T-cell (primary cell): ENCODE measurements around the gene MMP20. TPM values are rescaled to one million over a fixed set of nuclear protein-coding genes. Genes with fewer than 3 reads are reported as not detected.

ENCODE experiments used
- ATAC-seq, 4 experiments: fragments of 200-7000 bp in 3 of 4; fragments of 150-1000 bp in 1 of 4; cut with Tn5 transposase; replicated peaks in 1 of 4; 1 replicate in 3 of 4; 2 replicates in 1 of 4; pipeline ENCODE4 v1.10.0; 2021; ENCODE audit warnings: moderate library complexity in 3 of 4, mild to moderate bottlenecking in 2 of 4, moderate number of reproducible peaks in 1 of 4
- CTCF ChIA-PET, 2 donors: fragments of 300-600 bp; sonication (Branson Sonifier 250); formaldehyde crosslinking; loops; one replicate each; lab custom pipeline; 2022; ENCODE audit warnings: antibody characterized with exemption in 2 of 2; lab: Charles Lee
- POLR2A ChIA-PET, 2 donors: fragments of 300-600 bp; sonication (Branson Sonifier 250); formaldehyde crosslinking; loops; one replicate each; lab custom pipeline; 2022; ENCODE audit warnings: antibody characterized with exemption in 2 of 2; lab: Charles Lee
- DNase-seq, 35 experiments: peaks; one replicate each; pipeline versions ENCODE4 v3.0.0 to v3.0.0-alpha.2; 2013 to 2023
- H3K27ac ChIP-seq: one replicate; pipeline ENCODE4 v1.5.1; 2013; ENCODE audit warnings: low read length
- H3K27me3 ChIP-seq, 2 experiments: replicated peaks in 1 of 2; 1 replicate in 1 of 2; 2 replicates in 1 of 2; pipeline versions ENCODE4 v1.6.1 to v1.7.0; 2013; ENCODE audit warnings: low read length in 1 of 2, mixed read lengths in 1 of 2; ENCODE audit not compliant: control insufficient read depth in 2 of 2, insufficient read depth in 2 of 2; ENCODE audit errors: extremely low read depth in 1 of 2
- H3K36me3 ChIP-seq, 2 donors: 1 replicate in 1 of 2; 2 replicates in 1 of 2; pipeline versions ENCODE4 v1.6.1 to v1.7.0; 2013; ENCODE audit warnings: low read length in 1 of 2; ENCODE audit not compliant: control insufficient read depth in 2 of 2, insufficient read depth in 1 of 2; ENCODE audit errors: extremely low read depth in 1 of 2
- H3K4me1 ChIP-seq, 2 experiments: 1 replicate in 1 of 2; 2 replicates in 1 of 2; pipeline versions ENCODE4 v1.6.1 to v1.7.0; 2013; ENCODE audit warnings: low read length in 2 of 2, mixed read lengths in 1 of 2; ENCODE audit not compliant: insufficient read depth in 2 of 2, control insufficient read depth in 1 of 2; ENCODE audit errors: extremely low read depth in 1 of 2
- H3K4me3 ChIP-seq, 2 donors: 1 replicate in 1 of 2; 2 replicates in 1 of 2; pipeline versions ENCODE4 v1.5.1 to v1.7.0; 2013; ENCODE audit warnings: mild to moderate bottlenecking in 2 of 2, low read length in 1 of 2, moderate library complexity in 1 of 2; ENCODE audit not compliant: control insufficient read depth in 1 of 2; ENCODE audit errors: extremely low read depth in 1 of 2
- H3K9me3 ChIP-seq: 2 replicates; pipeline ENCODE4 v1.7.0; 2013
- H3K27ac Mint-ChIP-seq, 2 donors: one replicate each; pipeline ENCODE4 v1.8.0; 2020 to 2021; ENCODE audit warnings: mild to moderate bottlenecking in 2 of 2, mixed read lengths in 2 of 2
- H3K27me3 Mint-ChIP-seq, 2 donors: one replicate each; pipeline ENCODE4 v1.8.0; 2021 to 2022; ENCODE audit warnings: mixed read lengths in 2 of 2
- H3K36me3 Mint-ChIP-seq: one replicate; pipeline ENCODE4 v1.8.0; 2021; ENCODE audit warnings: mixed read lengths
- H3K4me1 Mint-ChIP-seq, 3 donors: one replicate each; pipeline ENCODE4 v1.8.0; 2020 to 2022; ENCODE audit warnings: mixed read lengths in 3 of 3, mild to moderate bottlenecking in 1 of 3
- H3K4me3 Mint-ChIP-seq, 3 donors: one replicate each; pipeline ENCODE4 v1.8.0; 2020 to 2022; ENCODE audit warnings: mild to moderate bottlenecking in 3 of 3, mixed read lengths in 3 of 3, moderate library complexity in 3 of 3
- H3K9me3 Mint-ChIP-seq, 3 donors: one replicate each; pipeline ENCODE4 v1.8.0; 2020 to 2022; ENCODE audit warnings: mixed read lengths in 3 of 3
- whole genome bisulfite sequencing: methylation state at CpG from one replicate; pipeline ENCODE4 v1.1.5; 2013; ENCODE audit warnings: missing lambda C conversion rate; ENCODE audit not compliant: insufficient coverage; 5-methylcytosine and 5-hydroxymethylcytosine counted together
- total RNA-seq, 35 experiments: library from RNA in 6 of 35; stranded (reverse) in 6 of 35; fragments of 120-200 nt in 1 of 35; gene quantifications; one replicate each; pipeline versions ENCODE4 v1.2.1 to v1.2.4 and lab custom pipeline; 2013 to 2026

MMP20 gene
- total RNA-seq, 5 donors from 2014 or later (not counting 1 experiment from before 2014, with no cell fraction given) = not detected

GRCh38 chr11:102592634-102593581 lies 32.2 kb downstream of the MMP20 start:
- peaks cover 0 to 7% (median 3%) of the 10 kb centered on the region in 3 donors for H3K9me3 Mint-ChIP-seq
- H3K4me3 ChIP-seq = no peak overlapping the region
- no peaks in the 10 kb centered on the region for H3K36me3 Mint-ChIP-seq
- no peak overlapping the region for H3K4me3 Mint-ChIP-seq
- H3K9me3 ChIP-seq = no peaks in the 10 kb centered on the region
- no peak overlapping the region for H3K27ac Mint-ChIP-seq
- H3K27me3 Mint-ChIP-seq = no peaks in the 10 kb centered on the region
- no peak overlapping the region for H3K27ac ChIP-seq
- ATAC-seq (no peak), DNase-seq (no peak)
- H3K27me3 ChIP-seq = no peaks in the 10 kb centered on the region
- no peaks in the 10 kb centered on the region for H3K4me1 ChIP-seq
- H3K36me3 ChIP-seq = no peaks in the 10 kb centered on the region
- 74% methylated on average over 4 of the region's 11 CpGs for WGBS
- ChIA-PET CTCF (no interaction called here), POLR2A (no interaction called here)
- peaks cover 0 to 5% (median 0%) of the 10 kb centered on the region in 3 donors for H3K4me1 Mint-ChIP-seq

GRCh38 chr11:102592131-102592530 lies 33.0 kb downstream of the MMP20 start:
- ChIA-PET CTCF (no interaction called here), POLR2A (no interaction called here)
- H3K4me1 Mint-ChIP-seq = peaks cover 0 to 5% (median 0%) of the 10 kb centered on the region in 3 donors
- H3K36me3 ChIP-seq = no peaks in the 10 kb centered on the region
- DNase-seq (no peak), ATAC-seq (no peak)
- no peaks in the 10 kb centered on the region for H3K36me3 Mint-ChIP-seq
- H3K27ac Mint-ChIP-seq = no peak overlapping the region
- H3K27me3 Mint-ChIP-seq = no peaks in the 10 kb centered on the region
- no peak overlapping the region for H3K27ac ChIP-seq
- H3K9me3 Mint-ChIP-seq = peaks cover 0 to 7% (median 4%) of the 10 kb centered on the region in 3 donors
- H3K4me1 ChIP-seq = no peaks in the 10 kb centered on the region
- H3K27me3 ChIP-seq = no peaks in the 10 kb centered on the region
- no CpG with 5 or more reads among the region's 1 CpG for WGBS
- no peak overlapping the region for H3K4me3 ChIP-seq
- no peak overlapping the region for H3K4me3 Mint-ChIP-seq
- H3K9me3 ChIP-seq = no peaks in the 10 kb centered on the region

GRCh38 chr11:102591160-102591718 lies 33.9 kb downstream of the MMP20 start:
- ChIA-PET POLR2A (no interaction called here), CTCF (interaction anchor here in 1 of 2 donors (0.6 kb wide), 1 partner anchor 250 kb away, joined by 3 read pairs; no protein-coding TSS in a partner anchor)
- Histone ChIP-seq H3K4me3 (no peak overlapping the region), H3K36me3 (no peaks in the 10 kb centered on the region), H3K4me1 (no peaks in the 10 kb centered on the region), H3K27me3 (no peaks in the 10 kb centered on the region), H3K27ac (no peak overlapping the region), H3K9me3 (no peaks in the 10 kb centered on the region)
- Mint-ChIP-seq H3K27ac (no peak overlapping the region), H3K27me3 (no peaks in the 10 kb centered on the region), H3K4me3 (no peak overlapping the region), H3K36me3 (no peaks in the 10 kb centered on the region), H3K9me3 (peaks cover 0 to 7% (median 5%) of the 10 kb centered on the region in 3 donors), H3K4me1 (peaks cover 0 to 5% (median 0%) of the 10 kb centered on the region in 3 donors)
- WGBS = 82% methylated on average over 2 of the region's 5 CpGs
- no peak for ATAC-seq
- no peak for DNase-seq

DNA sequence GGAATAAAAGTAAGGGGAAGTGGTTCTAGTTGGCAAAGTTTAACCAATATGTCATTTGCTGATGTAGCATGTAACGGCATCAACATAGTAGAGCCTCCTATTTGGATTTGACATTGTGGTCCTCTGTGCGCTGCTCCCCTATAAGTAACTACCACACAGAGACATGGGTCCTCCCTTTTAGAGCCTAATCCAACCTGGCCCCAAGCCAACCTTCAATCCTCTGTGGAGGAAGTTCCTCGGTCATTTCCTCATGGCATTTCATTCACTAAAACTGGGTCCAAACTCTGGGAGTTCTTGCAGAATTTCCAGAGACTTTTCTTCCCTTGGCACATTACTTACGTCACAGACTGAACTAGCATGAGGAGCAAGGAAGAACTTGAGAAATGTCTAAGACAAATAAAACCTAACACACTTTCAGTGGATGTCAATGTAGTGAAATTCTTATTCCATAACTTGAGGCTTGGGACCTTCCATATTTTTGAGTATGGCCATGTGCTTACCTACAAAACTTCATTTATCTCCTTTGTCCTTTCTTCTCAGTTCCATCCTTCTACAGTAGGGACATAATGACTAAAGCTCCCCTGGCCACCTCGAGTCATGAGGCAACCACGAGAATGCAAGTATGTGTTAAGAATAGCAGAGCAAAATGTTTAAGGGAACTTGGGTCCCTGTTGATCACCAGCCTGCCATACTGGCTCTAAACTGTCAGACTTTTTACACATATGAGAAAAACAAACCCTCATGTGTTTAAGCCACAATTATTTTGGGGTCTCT lies 34.7 kb downstream of the MMP20 start:
- H3K9me3 Mint-ChIP-seq = peaks cover 0 to 7% (median 5%) of the 10 kb centered on the region in 3 donors
- H3K27me3 ChIP-seq = no peaks in the 10 kb centered on the region
- H3K4me3 ChIP-seq = no peak overlapping the region
- H3K27ac Mint-ChIP-seq = no peak overlapping the region
- H3K4me1 Mint-ChIP-seq = peaks cover 0 to 5% (median 0%) of the 10 kb centered on the region in 3 donors
- no peaks in the 10 kb centered on the region for H3K36me3 ChIP-seq
- no peak overlapping the region for H3K27ac ChIP-seq
- no peaks in the 10 kb centered on the region for H3K27me3 Mint-ChIP-seq
- H3K9me3 ChIP-seq = no peaks in the 10 kb centered on the region
- H3K4me3 Mint-ChIP-seq = no peak overlapping the region
- no peaks in the 10 kb centered on the region for H3K36me3 Mint-ChIP-seq
- no peaks in the 10 kb centered on the region for H3K4me1 ChIP-seq
- no peak for DNase-seq
- CTCF ChIA-PET = no interaction called here
- POLR2A ChIA-PET = no interaction called here
- ATAC-seq = no peak
- 100% methylated on average over 2 of the region's 6 CpGs for WGBS

DNA sequence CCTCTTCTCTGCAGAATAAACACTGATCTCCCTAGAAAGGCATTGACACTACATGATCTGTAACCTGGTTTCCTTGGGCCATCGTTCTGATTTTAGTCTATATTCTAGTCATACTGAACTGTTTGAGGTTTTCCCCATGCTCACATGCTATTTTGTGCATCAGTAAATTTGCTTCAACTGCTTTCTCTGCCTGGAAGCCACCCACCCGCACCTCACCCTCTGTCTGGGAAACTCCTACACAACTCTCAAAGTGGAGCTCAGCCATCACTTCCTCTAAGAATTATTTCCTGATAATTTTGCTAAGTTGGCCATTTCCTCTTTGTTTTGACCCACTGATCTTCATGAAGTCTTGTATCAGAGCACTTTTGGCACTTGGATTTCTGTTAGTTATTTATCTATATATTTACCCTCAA lies 36.1 kb downstream of the MMP20 start:
- no peak overlapping the region for H3K27ac Mint-ChIP-seq
- Histone ChIP-seq H3K4me3 (no peak overlapping the region), H3K27me3 (no peaks in the 10 kb centered on the region), H3K4me1 (no peaks in the 10 kb centered on the region), H3K27ac (no peak overlapping the region), H3K36me3 (no peaks in the 10 kb centered on the region), H3K9me3 (no peaks in the 10 kb centered on the region)
- H3K36me3 Mint-ChIP-seq = no peaks in the 10 kb centered on the region
- H3K4me3 Mint-ChIP-seq = no peak overlapping the region
- ChIA-PET POLR2A (no interaction called here), CTCF (no interaction called here)
- H3K9me3 Mint-ChIP-seq = peaks cover 0 to 13% (median 9%) of the 10 kb centered on the region in 3 donors
- 15% methylated on average over 2 of the region's 2 CpGs for WGBS
- DNase-seq (no peak), ATAC-seq (no peak)
- H3K4me1 Mint-ChIP-seq = peaks cover 0 to 5% (median 0%) of the 10 kb centered on the region in 3 donors
- H3K27me3 Mint-ChIP-seq = no peaks in the 10 kb centered on the region

- H3K4me1 Mint-ChIP-seq = peaks cover 0 to 5% (median 0%) of the 10 kb centered on the region in 3 donors
- no peaks in the 10 kb centered on the region for H3K27me3 ChIP-seq
- no peak overlapping the region for H3K4me3 ChIP-seq
- whole genome bisulfite sequencing = no CpG with 5 or more reads among the region's 1 CpG
- ChIA-PET POLR2A (no interaction called here), CTCF (no interaction called here)
- H3K9me3 Mint-ChIP-seq = peaks cover 0 to 13% (median 9%) of the 10 kb centered on the region in 3 donors
- H3K9me3 ChIP-seq = no peaks in the 10 kb centered on the region
- H3K27ac ChIP-seq = no peak overlapping the region
- no peaks in the 10 kb centered on the region for H3K4me1 ChIP-seq
- no peak overlapping the region for H3K4me3 Mint-ChIP-seq
- no peaks in the 10 kb centered on the region for H3K36me3 ChIP-seq
- no peaks in the 10 kb centered on the region for H3K36me3 Mint-ChIP-seq
- no peaks in the 10 kb centered on the region for H3K27me3 Mint-ChIP-seq
- DNase-seq (no peak), ATAC-seq (no peak)
- H3K27ac Mint-ChIP-seq = no peak overlapping the region
Observed at GRCh38 chr11:102587722-102588121, 37.4 kb downstream of the MMP20 start.
